GM06990 (cell line): ENCODE measurements around the gene PHOX2B.

Experiments
- DNase-seq: peaks from one replicate; pipeline ENCODE4 v3.0.0-alpha.2; 2011; ENCODE audit not compliant: insufficient read length; ENCODE audit errors: extremely low read depth
- H3K27me3 ChIP-seq: replicated peaks from 2 replicates; pipeline ENCODE4 v1.6.0; 2011; ENCODE audit warnings: low read length; ENCODE audit not compliant: control insufficient read depth, insufficient read depth
- H3K36me3 ChIP-seq: 2 replicates; pipeline ENCODE4 v1.5.1; 2011; ENCODE audit warnings: low read length; ENCODE audit not compliant: control insufficient read depth, insufficient read depth
- H3K4me3 ChIP-seq: replicated peaks from 2 replicates; pipeline ENCODE4 v1.5.1; 2011; ENCODE audit warnings: low read depth, mild to moderate bottlenecking, control low read depth, low read length
- TF ChIP-seq, protein P1 (sequence below): IDR thresholded peaks from 2 replicates; pipeline ENCODE4 v1.5.1; 2011; ENCODE audit warnings: low read length, control low read depth, mild to moderate bottlenecking, inconsistent platforms; ENCODE audit not compliant: insufficient read depth, poor library complexity, severe bottlenecking

Gene PHOX2B

GRCh38 chr4:41701983-41702382, 46.5 kb downstream of the PHOX2B start:
- H3K27me3 ChIP-seq = no peaks in the 10 kb centered on the region; the same call in none of the 2 replicates
- H3K4me3 ChIP-seq = no peak overlapping the region
- no peak for DNase-seq
- TF ChIP-seq, protein P1, sequence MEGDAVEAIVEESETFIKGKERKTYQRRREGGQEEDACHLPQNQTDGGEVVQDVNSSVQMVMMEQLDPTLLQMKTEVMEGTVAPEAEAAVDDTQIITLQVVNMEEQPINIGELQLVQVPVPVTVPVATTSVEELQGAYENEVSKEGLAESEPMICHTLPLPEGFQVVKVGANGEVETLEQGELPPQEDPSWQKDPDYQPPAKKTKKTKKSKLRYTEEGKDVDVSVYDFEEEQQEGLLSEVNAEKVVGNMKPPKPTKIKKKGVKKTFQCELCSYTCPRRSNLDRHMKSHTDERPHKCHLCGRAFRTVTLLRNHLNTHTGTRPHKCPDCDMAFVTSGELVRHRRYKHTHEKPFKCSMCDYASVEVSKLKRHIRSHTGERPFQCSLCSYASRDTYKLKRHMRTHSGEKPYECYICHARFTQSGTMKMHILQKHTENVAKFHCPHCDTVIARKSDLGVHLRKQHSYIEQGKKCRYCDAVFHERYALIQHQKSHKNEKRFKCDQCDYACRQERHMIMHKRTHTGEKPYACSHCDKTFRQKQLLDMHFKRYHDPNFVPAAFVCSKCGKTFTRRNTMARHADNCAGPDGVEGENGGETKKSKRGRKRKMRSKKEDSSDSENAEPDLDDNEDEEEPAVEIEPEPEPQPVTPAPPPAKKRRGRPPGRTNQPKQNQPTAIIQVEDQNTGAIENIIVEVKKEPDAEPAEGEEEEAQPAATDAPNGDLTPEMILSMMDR = no peak
- no peaks in the 10 kb centered on the region for H3K36me3 ChIP-seq

DNA sequence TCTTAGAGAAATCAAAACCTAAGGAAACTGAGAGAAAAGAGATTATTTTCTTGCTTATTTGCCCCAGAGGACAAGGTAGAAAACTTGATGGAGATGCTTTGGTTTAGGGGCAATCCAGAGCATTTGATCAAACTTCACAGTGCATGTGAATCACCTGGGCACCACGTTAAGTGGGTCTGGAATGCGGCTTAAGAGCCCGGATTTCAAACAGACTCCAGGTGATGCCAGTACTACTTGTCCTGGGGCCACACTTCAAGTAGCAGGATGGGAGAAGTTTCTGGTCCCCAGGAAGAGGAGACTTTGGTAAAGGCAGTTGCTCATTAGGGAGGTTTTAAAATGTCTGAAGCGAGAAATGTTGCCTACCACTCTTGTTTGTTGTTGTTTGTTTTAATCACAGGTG, 51.8 kb downstream of the PHOX2B start:
- Histone ChIP-seq H3K27me3 (no peaks in the 10 kb centered on the region), H3K36me3 (no peaks in the 10 kb centered on the region), H3K4me3 (no peak overlapping the region)
- DNase-seq = no peak
- TF ChIP-seq, protein P1 = no peak

- TF ChIP-seq, protein P1 = no peak
- no peak overlapping the region for H3K4me3 ChIP-seq
- DNase-seq = no peak
- no peaks in the 10 kb centered on the region for H3K27me3 ChIP-seq
- no peaks in the 10 kb centered on the region for H3K36me3 ChIP-seq
These were observed 52.4 kb downstream of the PHOX2B start for GRCh38 chr4:41696131-41696530.
